Retinal pigment epithelial cell (primary cell): ENCODE measurements around the gene ATP10A.

Source experiments
- DNase-seq: peaks from one replicate; pipeline ENCODE4 v3.0.0-alpha.2; 2010; ENCODE audit warnings: low read depth
- H3K4me3 ChIP-seq: 2 replicates; pipeline ENCODE4 v1.5.1; 2011; ENCODE audit warnings: mild to moderate bottlenecking, low read length, control low read depth, moderate library complexity
- TF ChIP-seq, protein P1 (sequence below): conservative IDR thresholded peaks from 2 replicates; pipeline ENCODE4 v1.5.1; 2011; ENCODE audit warnings: low read depth, low read length, control low read depth, inconsistent platforms

Gene ATP10A

DNA sequence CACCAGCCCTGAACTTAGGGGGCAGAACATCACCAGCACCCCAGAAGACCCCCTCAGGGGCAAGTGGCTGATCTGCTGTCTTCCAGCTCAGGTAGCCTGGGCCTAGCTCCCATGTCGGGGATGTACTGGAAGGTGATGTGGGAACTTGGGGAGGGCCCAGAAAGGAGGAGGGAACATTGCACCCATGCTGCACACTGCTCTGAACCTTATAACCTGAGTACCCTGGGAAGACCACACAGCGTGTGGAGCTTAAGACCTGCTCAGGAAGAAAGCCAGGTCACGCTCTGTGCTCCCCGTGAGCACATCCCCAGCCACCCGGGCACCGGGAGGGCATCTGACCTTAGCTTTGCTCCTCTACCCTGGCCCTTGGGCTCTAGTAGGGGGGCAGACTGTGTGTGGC lies 159.4 kb downstream of the ATP10A start:
- TF ChIP-seq, protein P1, sequence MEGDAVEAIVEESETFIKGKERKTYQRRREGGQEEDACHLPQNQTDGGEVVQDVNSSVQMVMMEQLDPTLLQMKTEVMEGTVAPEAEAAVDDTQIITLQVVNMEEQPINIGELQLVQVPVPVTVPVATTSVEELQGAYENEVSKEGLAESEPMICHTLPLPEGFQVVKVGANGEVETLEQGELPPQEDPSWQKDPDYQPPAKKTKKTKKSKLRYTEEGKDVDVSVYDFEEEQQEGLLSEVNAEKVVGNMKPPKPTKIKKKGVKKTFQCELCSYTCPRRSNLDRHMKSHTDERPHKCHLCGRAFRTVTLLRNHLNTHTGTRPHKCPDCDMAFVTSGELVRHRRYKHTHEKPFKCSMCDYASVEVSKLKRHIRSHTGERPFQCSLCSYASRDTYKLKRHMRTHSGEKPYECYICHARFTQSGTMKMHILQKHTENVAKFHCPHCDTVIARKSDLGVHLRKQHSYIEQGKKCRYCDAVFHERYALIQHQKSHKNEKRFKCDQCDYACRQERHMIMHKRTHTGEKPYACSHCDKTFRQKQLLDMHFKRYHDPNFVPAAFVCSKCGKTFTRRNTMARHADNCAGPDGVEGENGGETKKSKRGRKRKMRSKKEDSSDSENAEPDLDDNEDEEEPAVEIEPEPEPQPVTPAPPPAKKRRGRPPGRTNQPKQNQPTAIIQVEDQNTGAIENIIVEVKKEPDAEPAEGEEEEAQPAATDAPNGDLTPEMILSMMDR = no peak
- no peak for DNase-seq
- no peak overlapping the region for H3K4me3 ChIP-seq

DNA sequence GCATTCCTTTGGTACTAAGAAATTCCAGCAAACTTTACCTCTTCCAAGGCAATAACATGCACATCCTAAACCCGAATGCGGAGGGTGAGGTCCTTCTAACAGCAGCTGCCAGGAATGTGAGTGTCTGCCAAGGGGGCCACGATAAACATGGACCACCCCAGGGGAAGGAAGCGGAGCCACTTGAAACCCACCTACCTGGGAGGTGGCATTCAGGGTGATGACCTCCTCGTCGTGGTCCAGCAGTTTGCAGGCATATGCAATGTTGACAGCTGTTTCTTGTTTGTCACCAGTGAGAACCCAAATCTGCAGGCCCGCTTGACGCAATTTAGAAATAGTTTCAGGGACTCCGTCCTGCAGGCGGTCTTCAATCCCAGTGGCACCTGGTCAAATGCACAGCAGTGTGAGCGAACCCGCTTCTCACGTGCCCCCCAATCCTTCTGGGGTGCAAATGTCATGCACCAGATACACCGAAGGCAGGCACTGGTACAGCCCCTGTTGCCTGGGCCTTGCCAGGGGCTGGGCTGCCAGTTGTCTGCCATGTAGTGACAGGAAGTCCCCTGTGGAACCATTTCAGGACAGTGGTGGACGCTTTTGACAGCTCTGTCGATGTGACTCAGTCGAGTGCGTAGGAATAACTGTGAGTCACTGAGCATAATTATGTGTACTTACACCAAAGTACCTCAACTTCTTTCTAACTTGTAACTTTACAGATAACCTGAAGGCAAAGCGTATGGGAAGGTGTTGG lies 161.2 kb downstream of the ATP10A start:
- DNase-seq = no peak
- TF ChIP-seq, protein P1 = no peak
- no peak overlapping the region for H3K4me3 ChIP-seq

DNA sequence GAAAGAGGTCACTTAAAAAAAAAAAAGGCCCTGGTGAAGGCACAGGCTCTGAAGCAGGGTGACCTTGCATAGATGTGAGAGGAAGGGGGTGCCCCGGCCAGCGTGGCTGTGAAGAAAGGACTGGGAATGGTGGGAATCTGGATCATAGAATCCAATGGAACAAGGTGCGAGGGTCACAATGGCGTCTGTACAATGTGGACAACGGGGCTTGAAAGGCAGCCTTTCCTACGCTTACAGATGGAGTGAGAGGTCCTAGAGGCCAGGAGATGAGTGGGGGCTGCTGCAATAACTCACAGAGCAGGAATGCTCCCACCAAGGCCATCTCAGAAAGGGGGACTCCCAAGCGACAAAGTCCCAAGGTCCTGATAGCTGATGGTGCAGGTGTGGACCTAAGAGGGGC lies 162.2 kb downstream of the ATP10A start:
- DNase-seq = no peak
- TF ChIP-seq, protein P1 = no peak
- no peak overlapping the region for H3K4me3 ChIP-seq

DNA sequence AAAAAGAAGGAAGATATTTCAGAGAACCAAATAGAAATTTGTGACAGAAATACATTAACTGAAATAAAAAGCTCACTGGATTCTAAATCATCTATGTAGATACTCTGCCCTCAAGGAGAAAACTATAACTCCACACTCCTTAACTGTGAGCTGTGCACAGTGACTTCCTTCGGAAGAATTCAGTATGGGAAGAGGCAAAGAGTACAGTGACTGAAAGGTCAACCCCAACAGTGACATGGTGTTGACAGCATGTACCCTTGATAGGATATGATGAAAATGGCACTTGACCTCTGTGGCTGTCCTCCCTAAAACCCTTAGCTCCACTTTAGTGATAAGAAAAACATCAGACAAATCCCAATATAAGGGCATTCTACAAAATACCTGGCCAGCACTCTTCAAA lies 165.5 kb downstream of the ATP10A start:
- DNase-seq = no peak
- no peak overlapping the region for H3K4me3 ChIP-seq
- TF ChIP-seq, protein P1 = no peak

DNA sequence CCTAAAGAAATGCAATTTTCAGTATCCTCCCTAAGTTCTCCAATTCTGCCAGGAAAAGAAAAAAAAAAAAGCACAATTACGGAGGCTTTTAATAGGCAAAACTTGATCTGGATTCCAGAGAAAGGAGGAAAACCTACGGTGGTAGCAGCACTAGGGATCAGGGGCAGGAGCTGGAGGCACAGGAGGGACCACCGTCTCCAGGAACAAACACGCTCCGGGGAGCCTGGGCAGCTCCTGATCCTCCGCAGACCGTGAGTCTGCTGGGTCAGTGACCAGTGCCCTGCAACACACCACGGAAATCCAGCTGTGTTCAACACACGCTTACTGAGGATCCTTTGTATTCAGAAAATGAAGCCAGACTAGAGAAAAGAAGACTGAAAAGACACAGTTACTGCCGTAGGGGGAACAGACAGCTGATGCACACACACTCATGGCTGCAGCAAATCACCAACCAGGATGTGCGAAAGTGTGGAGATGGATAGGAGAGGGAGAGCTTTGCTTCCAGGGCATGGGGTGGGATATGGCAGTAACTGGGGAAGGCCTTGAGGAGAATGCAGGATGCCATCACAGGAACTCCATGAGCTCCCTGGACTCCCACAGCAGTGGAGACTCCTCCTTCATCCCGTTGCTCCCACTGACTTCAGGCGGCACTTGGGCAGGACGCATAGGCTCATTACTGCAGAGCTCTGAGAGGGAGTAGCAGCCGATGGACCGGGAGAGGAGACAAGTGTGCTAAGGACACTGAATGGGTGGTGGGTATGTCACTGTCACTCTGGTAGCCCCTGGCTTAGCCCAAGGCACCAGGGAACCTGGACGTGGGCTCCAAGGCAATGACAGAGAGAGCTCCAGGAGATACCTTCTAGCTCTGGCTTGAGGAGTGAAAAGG lies 167.0 kb downstream of the ATP10A start:
- H3K4me3 ChIP-seq = no peak overlapping the region
- TF ChIP-seq, protein P1 = no peak
- DNase-seq = no peak

DNA sequence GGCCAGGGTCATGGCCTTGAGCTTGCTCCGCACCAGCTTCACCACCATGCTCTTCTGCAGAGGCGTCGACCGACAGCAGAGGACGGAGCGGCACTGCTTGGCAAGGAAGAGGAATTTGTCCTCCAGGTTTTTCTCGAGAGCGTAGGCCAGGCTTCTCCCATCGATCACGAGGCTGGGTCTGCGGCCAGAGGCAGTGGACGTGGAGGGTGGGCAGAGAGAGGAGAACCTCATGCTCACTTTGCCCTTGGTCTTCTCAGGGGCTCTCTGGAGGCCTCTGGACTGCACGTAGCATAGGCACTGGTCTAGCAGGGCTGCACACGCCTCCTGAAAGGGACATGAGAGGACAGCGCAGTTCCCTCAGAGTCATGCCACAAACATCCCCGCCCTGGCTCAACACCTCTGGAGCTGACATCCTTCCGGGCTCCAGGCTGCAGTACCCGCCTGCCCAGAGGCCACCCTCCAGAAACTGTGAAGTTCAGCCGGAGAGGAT lies 168.3 kb downstream of the ATP10A start:
- TF ChIP-seq, protein P1 = no peak
- no peak overlapping the region for H3K4me3 ChIP-seq
- DNase-seq = no peak

DNA sequence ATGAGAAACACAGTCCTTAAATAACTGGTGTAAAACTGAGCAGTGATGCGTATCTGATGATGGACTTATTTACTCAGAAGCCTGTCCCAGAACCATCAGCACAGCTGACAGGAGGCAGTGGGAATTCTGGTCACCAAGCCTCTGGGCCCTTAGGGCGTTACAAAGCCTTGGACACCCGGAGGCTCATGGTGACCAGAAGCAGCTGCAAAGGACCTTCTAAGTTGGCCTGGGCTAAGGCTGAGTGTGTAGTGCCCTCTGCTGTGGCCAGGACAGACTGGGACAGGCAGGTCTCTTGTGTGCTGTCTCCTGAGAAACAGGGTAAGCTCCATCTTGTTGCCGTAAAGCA lies 168.9 kb downstream of the ATP10A start:
- H3K4me3 ChIP-seq = no peak overlapping the region
- DNase-seq = no peak
- TF ChIP-seq, protein P1 = no peak
